DND-41 (cell line): ENCODE data around the gene DGKI.

Source experiments
- EZH2 ChIP-seq: IDR thresholded peaks from 3 replicates; pipeline ENCODE4 v1.6.1; 2012; ENCODE audit warnings: borderline replicate concordance, low read depth, mild to moderate bottlenecking, moderate library complexity, low read length, inconsistent platforms; ENCODE audit not compliant: severe bottlenecking
- TF ChIP-seq, protein P1 (sequence below): IDR thresholded peaks from 2 replicates; pipeline ENCODE4 v1.5.1; 2012; ENCODE audit warnings: borderline replicate concordance, low read length, moderate library complexity, mild to moderate bottlenecking; ENCODE audit not compliant: poor library complexity, severe bottlenecking; ENCODE audit errors: extremely low read depth

DNA sequence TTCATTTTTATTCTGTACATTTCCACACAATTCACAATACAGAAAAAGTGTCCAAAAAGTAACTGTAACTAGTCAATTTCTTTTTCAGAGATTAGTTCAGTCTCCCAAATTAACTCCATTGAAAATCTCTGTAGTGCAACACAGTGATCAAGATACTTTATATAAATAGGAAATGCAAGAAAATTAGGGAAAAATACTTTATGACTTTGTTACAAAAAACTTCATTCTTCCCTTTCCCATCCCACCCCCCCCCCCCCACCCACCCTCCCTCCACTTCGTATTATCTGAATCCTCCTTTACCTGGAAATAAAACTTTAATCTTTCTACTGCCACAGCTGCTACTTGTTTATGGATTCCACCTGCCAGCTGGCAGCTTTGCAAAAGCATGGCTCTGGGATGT is 465.7 kb downstream of the DGKI start:
- no peak for TF ChIP-seq EZH2
- TF ChIP-seq, protein P1, sequence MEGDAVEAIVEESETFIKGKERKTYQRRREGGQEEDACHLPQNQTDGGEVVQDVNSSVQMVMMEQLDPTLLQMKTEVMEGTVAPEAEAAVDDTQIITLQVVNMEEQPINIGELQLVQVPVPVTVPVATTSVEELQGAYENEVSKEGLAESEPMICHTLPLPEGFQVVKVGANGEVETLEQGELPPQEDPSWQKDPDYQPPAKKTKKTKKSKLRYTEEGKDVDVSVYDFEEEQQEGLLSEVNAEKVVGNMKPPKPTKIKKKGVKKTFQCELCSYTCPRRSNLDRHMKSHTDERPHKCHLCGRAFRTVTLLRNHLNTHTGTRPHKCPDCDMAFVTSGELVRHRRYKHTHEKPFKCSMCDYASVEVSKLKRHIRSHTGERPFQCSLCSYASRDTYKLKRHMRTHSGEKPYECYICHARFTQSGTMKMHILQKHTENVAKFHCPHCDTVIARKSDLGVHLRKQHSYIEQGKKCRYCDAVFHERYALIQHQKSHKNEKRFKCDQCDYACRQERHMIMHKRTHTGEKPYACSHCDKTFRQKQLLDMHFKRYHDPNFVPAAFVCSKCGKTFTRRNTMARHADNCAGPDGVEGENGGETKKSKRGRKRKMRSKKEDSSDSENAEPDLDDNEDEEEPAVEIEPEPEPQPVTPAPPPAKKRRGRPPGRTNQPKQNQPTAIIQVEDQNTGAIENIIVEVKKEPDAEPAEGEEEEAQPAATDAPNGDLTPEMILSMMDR, result no peak
